ENCODE measurements around the gene C15orf61. TPM values are rescaled to one million over a fixed set of nuclear protein-coding genes. Genes with fewer than 3 reads are reported as not detected.

C15orf61 gene
- total and polyA plus RNA-seq, 12 donors = 2.7 to 15.0 (median 10.9) TPM

DNA sequence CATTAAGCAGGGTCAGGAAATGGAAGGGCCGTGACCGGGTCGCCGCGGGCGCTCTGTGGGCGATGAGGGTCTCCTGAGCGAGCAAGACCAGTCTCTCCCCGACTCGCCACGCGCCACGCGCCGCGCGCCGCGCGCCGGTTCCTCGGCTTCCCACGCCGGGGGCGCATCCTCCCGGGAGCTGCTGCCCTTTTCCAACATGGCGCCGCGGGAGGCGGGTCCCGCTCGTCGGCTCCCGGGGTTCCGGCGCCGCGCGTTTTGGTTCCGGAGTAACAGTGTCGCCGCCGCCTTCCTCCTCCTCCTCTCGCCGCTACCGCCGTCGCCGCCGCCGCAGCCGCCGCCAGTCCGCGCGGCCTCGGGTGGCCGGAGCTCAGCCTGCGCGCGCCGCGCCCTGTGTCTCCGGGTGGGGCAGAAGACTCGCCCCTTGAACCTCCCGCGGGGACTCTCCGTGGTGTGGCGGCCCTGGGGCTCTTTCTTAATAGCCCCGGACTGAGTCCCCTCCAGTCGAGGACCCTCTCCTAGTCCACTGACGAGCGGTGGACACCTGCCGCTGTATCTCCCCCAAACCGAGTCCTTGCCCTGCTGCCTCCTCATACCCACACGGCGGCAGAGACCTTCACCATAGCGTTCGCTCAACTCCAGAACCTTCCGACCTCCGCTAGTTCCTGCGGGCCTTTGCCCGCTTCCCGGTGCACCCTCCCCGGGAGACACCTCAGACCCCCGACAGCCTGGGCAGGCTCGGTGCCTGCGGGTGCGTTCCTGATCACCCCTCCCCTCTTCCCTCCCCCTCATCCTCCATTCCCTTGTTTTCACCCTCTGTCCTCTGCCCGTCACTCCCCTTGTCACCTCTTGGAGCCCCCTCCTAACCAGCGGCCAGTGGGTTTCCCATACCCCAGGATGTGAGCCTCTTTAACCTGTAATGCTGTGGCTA, 21.8 kb downstream of the C15orf61 start, which contains the start of gene MAP2K5:
TSS of gene MAP2K5 (plus strand) at position 284 of the 928 bp plus-strand sequence. CDS start at position 917, 633 bp downstream.
- ATAC-seq = peak; percentile 89 to 98 (median 95)
- intact Hi-C loops (cut with DNase I) = loop anchor here in 5 of 10 donors (1.0 to 5.0 kb wide), 3 partner anchors 20 to 295 kb away; partner anchors contain the start of gene C15orf61 (in 3 of the 5)
- Histone ChIP-seq H3K36me3 (peaks cover 0 to 23% (median 0%) of the 10 kb centered on the region in 9 donors), H3K9me3 (no peaks in the 10 kb centered on the region), H3K4me3 (peak within 1 kb of the TSS; percentile 56 to 95 (median 84)), H3K27me3 (no peaks in the 10 kb centered on the region), H3K27ac (peak within 1 kb of the TSS; percentile 81 to 94 (median 90)), H3K4me1 (peaks cover 5 to 30% (median 14%) of the 10 kb centered on the region in 9 donors)
- WGBS, 2 donors = 0 to 1% methylated on average over 83 to 89 of the region's 91 CpGs
- peak; percentile 90 to 91 for DNase-seq
- TF ChIP-seq, protein P1, sequence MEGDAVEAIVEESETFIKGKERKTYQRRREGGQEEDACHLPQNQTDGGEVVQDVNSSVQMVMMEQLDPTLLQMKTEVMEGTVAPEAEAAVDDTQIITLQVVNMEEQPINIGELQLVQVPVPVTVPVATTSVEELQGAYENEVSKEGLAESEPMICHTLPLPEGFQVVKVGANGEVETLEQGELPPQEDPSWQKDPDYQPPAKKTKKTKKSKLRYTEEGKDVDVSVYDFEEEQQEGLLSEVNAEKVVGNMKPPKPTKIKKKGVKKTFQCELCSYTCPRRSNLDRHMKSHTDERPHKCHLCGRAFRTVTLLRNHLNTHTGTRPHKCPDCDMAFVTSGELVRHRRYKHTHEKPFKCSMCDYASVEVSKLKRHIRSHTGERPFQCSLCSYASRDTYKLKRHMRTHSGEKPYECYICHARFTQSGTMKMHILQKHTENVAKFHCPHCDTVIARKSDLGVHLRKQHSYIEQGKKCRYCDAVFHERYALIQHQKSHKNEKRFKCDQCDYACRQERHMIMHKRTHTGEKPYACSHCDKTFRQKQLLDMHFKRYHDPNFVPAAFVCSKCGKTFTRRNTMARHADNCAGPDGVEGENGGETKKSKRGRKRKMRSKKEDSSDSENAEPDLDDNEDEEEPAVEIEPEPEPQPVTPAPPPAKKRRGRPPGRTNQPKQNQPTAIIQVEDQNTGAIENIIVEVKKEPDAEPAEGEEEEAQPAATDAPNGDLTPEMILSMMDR (IDR thresholded peaks at IDR 0.05) = peak in 2 of 9 donors; percentile 6 to 15

DNA sequence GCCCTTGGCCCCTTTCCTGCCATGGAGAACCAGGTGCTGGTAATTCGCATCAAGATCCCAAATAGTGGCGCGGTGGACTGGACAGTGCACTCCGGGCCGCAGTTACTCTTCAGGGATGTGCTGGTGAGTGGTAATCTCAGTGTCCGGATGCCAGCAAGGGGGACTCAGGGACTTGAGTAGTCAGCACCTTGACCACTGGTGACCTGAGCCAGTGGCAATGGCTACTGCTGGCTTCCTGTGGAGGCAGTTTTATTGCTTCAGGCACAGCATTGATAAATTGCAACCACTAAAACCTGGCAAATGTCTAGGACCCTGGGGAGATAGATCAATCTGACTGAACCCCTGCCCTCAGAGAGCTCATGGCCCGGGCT, 22.4 kb downstream of the C15orf61 start:
- Histone ChIP-seq H3K27me3 (no peaks in the 10 kb centered on the region), H3K27ac (peak overlapping the region in 9 of 10 donors; percentile 81 to 94 (median 90)), H3K9me3 (no peaks in the 10 kb centered on the region), H3K4me3 (peak overlapping the region; percentile 56 to 95 (median 84)), H3K36me3 (peaks cover 0 to 29% (median 0%) of the 10 kb centered on the region in 9 donors), H3K4me1 (peaks cover 5 to 33% (median 20%) of the 10 kb centered on the region in 9 donors)
- TF ChIP-seq, protein P1 (IDR thresholded peaks at IDR 0.05) = no peak
- 32 to 37% methylated on average over 7 of the region's 7 CpGs for WGBS, 2 donors
- DNase-seq = no peak
- peak; percentile 5 to 45 (median 28) for ATAC-seq
- intact Hi-C loops (cut with DNase I) = loop anchor here in 3 of 10 donors (2.0 to 5.0 kb wide), 2 partner anchors 21 to 294 kb away; no protein-coding TSS in a partner anchor

DNA sequence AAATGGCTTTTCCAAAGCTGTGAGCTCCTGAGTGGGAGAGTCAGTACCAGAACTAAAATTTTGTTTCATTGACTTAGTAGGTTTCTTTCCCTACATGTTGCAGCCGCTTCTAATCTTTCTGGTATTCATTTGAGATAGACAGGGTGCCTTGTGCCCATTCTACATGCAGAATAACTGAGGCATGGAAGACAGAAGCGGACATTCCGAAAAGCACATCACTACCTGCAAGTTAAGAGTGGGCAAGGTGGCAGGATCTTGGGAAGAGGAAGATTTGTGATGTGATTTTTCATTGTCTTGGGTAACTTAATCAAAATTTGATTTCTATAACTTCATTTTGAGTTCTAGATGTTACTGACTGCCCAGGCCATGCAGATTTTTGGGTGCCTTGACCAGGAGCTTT, 23.5 kb downstream of the C15orf61 start:
- Histone ChIP-seq H3K4me1 (peaks cover 5 to 42% (median 27%) of the 10 kb centered on the region in 9 donors), H3K9me3 (no peaks in the 10 kb centered on the region), H3K27ac (no peak overlapping the region), H3K36me3 (peaks cover 0 to 30% (median 0%) of the 10 kb centered on the region in 9 donors), H3K4me3 (peak overlapping the region in 1 of 10 donors; percentile 83), H3K27me3 (no peaks in the 10 kb centered on the region)
- DNase-seq (no peak), ATAC-seq (no peak)
- intact Hi-C loops (cut with DNase I) = loop anchor here in 1 of 10 donors (5.0 kb wide), 1 partner anchor 293 kb away; no protein-coding TSS in a partner anchor
- WGBS, 2 donors = 93 to 96% methylated on average over 3 of the region's 3 CpGs
- TF ChIP-seq, protein P1 (IDR thresholded peaks at IDR 0.05) = no peak

DNA sequence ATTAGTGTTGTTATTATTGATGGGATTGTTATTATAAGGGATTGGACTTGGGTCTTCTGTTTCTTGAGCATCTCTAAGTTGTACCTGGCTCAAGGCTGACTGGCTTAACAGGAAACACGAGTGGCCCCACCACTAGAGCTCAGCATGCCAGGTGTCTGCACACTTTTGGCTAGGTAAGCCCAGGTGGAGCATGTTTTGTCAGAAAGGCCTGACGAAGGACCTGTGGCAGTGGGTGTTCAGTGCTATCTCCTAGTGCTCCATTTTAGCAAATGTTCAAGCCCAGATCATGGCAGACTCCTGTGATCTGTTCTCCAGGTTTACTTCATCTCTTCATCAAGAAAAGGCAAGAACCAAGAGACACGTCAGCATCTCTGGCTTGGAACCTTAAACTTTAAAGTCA, 24.9 kb downstream of the C15orf61 start:
- no peak for ATAC-seq
- no peak overlapping the region for H3K4me3 ChIP-seq
- 84 to 89% methylated on average over 3 of the region's 3 CpGs for WGBS, 2 donors
- no peaks in the 10 kb centered on the region for H3K9me3 ChIP-seq
- H3K27ac ChIP-seq = no peak overlapping the region
- intact Hi-C loops (cut with DNase I) = no loop called here
- TF ChIP-seq, protein P1 (IDR thresholded peaks at IDR 0.05) = no peak
- peaks cover 5 to 56% (median 33%) of the 10 kb centered on the region in 9 donors for H3K4me1 ChIP-seq
- H3K27me3 ChIP-seq = no peaks in the 10 kb centered on the region
- DNase-seq = no peak
- H3K36me3 ChIP-seq = peaks cover 0 to 32% (median 0%) of the 10 kb centered on the region in 9 donors

Measured in heart right ventricle (tissue), 16 donors.